Measurements from ENCODE around the gene ELOB.

GRCh38 chr16:2798723-2799204 is 21.7 kb upstream of the ELOB start:
- TF ChIP-seq CTCF (conservative IDR thresholded peaks at IDR 0.05; ENCODE audit: low read depth, low read length) (no peak), EZH2phosphoT487 (IDR thresholded peaks at IDR 0.05; ENCODE audit: borderline replicate concordance, low read length) (no peak), EZH2 (IDR thresholded peaks at IDR 0.05; ENCODE audit: low read length, unreplicated experiment) (no peak)
